Measurements from ENCODE around the gene ZCWPW1.
"Not testable (repeated sequence)": the region's sequence is repeated elsewhere in the genome, so short reads cannot be mapped to it uniquely, and the experiment has no call there.

ZCWPW1 gene

DNA sequence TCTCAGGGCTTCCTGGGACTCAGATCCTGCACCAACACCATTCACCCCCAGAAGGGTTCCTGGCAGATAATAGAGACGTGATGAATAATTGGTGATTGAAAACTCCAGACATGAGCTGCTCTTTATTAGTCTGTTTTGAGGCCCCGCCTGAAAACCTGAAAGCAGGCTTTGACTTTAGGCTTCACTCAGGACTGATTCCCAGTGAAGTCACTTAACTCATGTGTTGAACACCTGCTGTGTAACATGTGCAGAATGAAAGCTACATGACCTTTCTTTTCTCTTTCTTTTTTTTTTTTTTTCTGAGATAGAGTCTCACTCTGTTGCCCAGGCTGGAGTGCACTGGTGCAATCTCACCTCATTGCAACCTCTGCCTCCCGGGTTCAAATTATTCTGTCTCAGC lies 26.7 kb upstream of the ZCWPW1 start:
- no peak for DNase-seq

DNA sequence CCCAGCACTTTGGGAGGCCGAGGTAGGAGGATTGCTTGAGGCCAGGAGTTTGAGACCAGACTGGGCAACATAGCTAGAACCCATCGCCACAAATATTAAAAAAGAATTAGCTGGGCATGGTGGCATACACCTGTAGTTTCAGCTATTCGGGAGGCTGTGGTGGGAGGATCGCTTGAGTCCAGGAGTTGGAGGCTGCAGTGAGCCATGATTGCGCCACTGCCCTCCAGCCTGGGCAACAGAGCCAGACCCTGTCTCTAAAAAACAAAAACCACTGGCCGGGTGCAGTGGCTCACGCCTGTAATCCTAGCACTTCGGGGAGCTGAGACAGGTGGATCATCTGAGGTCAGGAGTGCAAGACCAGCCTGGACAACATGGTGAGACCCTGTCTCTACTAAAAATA lies 25.4 kb upstream of the ZCWPW1 start:
- DNase-seq = not testable (repeated sequence)

DNA sequence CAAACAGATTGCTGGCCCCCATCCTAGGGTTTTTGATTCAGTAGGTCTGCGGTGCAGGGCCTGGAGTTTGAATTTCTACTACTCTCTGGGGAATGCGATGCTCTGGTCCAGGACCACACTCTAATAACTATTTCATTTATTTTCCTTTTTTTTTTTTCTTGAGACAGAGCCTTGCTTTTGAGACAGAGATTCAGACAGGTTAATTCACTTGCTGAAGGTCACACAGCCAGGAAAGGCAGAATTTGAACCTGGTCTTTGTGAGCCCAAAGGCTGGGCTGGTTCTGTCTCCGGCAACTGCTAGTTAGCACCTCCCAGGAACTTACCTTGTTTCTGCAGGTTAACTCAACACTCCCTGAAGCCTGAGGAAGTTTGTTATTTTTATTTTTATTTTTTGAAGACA lies 24.0 kb upstream of the ZCWPW1 start:
- DNase-seq = no peak

DNA sequence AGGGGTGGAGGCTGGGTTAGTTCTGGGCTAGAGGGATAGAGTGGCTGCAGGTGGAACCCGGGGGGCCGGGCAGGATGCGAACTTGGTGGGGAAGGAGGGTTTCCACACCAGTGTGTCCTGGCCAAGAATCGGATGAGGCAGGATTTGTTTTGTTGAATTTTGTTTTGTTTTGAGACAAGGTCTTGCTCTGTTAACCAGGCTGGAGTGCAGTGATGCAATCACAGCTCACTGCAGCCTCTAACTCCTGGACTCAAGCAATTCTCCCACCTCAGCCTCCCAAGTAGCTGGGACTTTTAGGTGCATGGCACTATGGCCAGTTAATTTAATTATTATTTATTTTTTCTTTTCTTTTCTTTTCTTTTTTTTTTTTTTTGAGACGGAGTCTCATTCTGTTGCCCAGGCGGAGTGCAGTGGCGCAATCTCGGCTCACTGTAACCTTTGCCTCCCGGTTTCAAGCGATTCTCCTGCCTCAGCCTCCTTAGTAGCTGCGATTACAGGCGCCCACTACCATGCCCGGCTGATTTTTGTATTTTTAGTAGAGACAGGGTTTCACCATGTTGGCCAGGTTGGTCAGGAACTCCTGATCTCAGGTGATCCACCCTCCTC lies 20.8 kb upstream of the ZCWPW1 start:
- no peak for DNase-seq

DNA sequence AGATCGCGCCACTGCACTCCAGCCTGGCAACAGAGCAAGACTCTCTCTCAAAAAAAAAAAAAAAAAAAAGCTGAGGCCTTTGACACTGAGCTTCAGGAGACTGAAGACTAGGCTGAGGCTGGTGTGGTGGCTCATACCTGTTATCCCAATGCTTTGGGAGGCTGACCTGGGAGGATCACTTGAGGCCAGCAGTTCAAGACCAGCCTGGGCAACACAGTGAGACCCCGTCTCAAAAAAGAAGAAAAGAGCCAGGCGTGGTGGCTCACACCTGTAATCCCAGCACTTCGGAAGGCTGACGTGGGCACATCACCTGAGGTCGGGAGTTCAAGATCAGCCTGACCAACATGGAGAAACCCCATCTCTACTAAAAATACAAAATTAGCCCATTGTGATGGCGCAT lies 18.9 kb upstream of the ZCWPW1 start:
- DNase-seq = not testable (repeated sequence)

DNA sequence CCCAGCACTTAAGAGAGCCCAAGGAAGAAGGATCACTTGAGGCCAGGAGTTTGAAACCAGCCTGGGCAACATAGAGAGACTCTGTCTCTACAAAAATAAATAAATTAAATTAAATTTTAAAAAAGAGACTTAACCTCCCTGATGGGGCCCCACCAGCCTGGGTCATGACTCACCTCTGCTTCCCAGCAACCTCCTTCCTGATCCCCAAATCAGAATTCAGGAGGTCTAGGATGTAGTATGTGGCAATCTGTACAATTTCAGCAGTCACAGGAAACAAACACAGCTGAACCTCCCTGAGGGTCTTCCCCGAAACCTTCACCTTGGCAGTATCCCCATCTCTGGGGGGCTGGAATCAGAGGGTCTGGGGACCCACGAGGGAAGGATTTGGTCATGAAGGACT lies 17.5 kb upstream of the ZCWPW1 start:
- DNase-seq = no peak

DNA sequence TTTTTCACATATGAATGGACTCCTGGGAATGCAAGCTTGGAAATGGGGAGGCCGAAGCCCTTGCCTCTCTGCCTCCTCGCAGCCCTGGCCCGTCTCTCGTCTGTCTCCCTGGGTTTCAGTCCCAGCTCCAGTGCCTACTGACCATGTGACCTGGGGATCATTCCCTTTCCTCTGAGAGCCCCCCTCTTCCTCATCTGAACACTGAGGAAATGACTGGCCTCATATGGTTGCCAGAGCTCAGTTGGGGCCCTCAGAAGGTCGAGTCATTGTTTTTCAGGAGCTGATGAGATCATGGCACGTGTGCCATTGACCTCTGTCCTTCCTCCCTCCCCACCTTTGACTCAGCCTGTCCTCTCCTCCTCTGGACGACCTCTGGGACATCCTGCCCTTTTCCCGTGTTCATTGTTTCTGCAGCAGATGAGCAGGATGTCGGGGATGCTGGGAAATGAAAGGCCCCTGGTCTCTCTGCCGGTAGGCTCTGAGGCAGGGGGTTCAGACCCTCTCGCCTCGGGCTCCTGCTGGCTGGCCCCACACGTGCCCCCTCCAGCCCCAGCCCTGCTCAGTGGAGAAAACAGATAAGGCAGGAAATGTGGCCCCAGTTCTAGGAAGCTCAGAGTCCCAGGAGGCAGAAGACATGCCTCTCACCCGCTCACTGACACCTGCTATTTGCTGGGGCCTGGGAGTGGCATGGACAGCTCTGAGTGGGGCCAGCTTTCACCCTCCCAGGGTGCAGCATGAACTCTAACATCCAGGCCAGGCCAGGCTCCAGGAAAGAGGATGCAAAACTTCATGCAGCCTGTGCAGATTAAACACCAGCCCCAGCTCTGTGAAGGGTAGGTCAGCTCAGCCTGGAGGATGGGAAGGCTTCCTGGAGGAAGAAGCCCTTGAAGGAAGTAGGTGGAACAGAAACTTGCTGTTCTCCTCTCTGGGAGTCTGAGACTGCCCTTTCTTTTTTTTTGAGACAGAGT lies 16.1 kb upstream of the ZCWPW1 start:
- no peak for DNase-seq

DNA sequence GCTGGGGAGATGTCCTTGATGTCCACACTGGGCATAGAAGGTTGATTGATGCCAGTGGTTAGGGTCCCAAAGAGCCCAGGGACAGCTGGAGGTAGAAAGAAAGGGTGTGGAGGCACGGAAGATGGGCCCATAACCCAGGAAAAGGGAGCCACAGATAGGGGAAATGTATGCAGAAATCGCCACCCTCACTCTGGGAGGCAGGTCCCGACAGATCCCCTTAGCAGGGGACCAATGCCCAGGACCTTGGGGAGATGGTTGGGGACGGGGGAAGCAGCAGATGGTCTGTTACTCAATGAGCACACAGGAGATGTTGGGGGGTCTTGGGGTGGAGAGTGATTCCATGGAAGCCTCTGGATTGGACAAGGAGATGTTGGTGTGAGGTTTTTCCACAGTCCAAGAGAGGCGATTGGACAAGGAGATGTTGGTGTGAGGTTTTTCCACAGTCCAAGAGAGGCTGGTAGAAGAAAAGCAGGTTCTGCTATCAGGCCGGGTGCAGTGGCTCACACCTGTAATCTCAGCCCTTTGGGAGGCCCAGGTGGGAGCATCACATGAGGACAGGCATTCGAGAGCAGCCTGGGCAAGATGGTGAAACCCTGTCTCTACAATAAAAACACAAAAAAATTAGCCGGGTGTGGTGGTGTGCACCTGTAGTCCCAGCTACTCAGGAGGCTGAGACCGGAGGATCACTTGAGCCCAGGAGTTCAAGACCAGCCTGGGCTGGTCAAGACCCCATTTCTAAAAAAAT lies 14.8 kb upstream of the ZCWPW1 start:
- DNase-seq = no peak

DNA sequence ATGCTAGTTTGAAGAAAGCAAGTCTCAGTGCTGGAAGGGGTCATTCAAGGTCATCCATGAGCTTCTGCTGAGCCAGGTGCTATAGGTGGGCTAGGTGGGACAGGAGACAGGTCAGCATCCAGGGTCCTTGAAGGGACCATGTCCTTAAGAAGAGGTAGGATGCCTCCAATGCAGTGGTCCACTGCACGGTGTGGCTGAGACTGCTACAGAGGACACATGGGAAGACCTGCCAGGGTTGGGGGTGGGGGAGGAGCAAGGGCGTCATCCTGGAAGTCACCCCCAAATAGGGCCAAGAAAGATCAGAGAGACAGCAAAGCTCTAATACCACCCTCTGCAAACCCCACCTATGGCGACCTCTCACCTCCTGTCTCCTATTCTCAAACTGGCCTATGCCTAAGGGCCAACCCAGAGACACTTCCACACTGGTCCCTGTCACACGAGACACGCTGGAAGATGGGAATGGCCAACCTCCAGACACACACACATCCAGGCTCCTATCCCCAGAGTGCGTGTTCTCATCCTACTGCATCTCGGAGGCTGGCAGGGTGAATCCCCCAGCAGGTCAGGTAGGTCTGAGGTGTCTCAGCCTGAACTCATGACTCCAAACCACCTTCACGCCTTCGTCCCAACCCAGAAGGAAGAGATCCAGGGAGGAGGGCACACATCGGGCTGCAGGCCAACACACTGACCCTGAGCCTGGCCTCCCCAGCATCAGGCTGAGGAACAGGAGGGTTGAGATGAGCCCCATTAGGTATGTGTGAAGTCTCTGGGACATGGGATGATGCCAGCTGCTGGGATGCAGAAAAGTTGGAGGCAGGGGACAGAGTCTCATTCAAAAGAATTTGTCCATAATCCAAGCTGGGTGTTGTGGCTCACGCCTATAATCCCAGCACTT lies 13.4 kb upstream of the ZCWPW1 start:
- no peak for DNase-seq

DNA sequence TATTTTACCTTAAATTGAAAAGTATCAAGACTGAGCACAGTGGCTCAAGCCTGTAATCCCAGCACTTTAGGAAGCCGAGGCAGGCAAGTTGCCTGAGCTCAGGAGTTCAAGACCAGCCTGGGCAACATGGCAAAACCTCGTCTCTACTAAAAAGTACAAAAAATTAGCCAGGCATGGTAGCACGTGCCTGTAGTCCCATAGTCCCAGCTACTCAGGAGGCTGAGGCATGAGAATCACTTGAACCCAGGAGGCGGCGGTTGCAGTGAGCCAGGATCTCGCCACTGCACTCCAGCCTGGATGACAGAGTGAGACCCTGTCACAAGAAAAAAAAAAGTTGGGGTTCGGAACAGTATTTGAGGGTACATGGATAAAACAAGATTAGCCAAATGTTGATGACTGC lies 10.7 kb upstream of the ZCWPW1 start:
- DNase-seq = not testable (repeated sequence)

DNA sequence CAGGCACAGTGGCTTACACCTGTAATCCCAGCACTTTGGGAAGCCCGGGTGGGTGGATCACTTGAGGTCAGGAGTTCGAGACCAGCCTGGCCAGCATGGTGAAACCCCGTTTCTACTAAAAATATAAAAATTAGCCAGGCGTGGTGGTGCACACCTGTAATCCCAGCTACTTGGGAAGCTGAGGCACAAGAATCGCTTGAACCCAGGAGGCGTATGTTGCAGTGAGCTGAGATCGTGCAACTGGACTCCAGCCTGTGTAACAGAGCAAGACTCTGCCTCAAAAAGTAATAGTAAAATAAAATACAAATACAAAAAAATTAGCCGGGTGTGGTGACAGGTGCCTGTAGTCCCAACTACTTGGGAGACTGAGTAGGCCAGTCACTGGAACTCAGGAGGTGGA lies 10.2 kb upstream of the ZCWPW1 start:
- not testable (repeated sequence) for DNase-seq

DNA sequence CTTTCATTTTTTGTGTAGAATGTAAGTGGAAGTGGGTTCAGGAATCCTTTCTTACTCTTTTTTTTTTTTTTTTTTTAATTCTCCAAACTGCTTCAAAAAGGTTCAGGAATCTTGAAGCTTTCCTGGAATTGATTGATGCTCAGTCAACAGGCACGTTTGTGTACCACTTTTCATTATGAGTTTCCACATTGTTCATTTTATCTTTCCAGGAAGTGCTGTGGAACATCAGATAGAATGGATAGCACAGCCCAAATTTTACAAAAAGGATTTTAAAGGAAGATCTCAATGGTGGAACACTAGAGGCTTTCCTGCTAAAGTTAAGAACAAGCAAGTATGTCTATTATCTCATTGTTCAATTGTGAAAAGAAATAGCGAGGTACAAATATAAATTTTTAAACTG lies 9.7 kb upstream of the ZCWPW1 start:
- DNase-seq = no peak

DNA sequence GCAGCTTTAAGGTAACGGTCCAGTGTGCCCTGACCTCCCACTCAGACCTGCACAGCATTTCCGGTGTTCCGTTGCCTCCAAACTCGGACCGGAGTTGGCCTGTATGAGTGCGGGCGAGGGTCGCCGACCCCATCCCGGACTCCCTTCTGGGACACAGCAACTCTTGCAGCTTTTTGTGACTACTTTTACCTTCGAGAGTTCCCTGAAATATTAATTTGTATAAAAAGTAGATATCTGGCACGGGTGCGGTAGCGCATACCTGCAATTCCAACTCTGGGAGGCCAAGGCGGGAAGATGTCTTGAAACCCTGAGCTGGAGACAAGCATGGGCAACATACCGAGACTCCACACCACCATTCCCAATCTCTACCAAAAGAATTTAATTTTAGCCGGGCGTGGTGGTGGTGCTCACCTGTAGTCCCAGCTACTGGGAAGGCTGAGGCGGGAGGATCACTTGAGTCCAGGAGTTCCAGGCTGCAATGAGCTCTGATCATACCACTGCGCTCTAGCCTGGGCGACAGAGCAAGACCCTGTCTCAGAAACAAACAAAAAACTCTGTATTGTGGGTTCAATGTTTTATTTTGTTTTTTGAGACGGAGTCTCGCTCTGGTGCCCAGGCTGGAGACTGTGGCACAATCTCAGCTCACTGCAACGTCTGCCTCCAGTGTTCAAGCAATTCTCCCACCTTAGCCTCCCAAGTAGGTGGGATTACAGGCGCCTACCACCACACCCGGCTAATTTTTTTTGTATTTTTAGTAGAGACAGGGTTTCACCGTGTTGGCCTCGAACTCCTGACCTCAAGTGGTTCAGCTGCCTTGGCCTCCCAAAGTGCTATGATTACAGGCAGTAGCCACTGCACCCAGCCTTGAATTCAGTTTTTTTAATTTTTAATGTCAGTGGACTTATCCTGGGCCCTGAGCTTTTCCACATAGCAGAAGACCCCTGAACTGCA lies 8.9 kb upstream of the ZCWPW1 start:
- DNase-seq = no peak

DNA sequence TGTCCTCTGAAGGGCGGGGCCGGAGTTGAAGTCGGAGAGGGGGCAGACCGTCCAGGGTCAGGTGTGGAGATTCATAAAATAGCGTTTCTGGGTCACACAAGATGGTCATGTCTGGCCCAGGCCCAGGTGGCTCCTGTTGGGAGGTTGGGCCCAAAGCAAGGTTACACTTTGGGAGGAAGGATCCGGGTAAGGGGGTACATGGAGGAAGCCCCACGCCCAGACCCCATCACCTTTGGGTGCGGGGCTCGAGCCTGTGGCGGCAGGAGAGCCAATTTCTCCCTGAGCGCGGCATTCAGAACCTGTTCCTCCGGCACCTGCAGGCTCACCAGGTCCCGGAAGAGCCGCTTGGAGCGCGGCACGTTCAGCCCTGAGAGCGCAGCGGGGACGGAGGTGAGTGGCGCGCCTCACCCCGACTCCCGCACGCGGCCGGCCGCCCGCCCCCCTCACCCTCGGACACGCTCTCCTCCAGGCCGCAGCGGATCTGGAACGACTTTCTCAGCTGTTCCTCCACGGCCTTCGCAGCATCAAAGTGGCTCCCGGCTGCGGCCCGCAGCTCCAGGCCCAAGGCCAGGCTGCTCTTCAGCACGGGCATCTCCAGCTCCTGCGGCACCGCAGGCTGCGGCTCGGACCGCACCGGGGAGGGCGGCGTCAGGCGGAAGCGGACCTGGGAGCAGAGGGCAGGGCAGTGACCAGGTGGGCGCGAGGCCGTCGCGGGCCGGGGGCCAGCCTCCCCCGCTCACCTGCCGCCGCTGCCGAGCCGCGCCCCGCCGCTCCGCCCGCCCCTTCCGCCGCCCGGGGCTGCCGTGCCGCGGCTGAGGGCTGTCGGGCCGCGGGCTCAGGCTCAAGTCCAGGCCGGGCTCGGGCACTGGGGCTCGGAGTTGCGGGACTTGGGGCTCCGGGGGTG lies 7.2 kb upstream of the ZCWPW1 start:
- DNase-seq = no peak

DNA sequence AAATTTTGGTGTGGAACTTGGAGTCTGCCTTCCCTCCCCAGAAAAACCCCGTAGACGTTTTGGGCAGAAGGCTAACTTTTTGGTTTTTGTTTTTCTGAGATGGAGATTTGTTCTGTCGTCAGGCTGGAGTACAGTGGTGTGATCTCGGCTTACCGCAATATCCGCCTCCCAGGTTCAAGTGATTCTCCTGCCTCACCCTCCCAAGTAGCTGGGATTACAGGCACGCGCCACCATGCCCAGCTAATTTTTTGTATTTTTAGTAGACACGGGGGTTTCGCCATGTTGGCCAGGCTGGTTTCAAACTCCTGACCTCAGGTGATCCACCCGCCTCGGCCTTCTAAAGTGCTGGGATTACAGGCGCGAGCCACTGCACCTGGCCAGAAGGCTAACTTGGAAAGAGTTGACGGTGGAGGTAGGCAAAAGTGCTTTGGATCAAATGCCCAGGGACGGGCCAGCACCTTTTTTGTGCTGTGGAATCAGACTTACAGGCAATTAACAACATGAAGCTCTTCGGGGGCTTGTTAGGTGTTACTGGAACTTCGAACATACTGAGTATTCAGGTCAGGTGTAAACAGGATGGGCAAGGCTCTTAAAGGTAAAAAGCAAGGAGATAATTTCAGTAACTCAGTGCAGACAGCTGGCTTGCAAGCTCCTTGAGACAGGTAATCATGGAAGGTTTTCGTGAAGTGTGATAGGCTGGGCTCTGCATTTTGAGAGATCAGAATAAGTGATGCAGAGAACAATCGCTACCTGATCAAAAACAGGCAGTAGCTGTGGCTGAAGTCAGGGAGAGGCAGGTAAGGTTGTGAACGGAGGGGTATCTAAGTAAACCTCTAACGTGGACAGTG lies 6.0 kb upstream of the ZCWPW1 start:
- no peak for DNase-seq

DNA sequence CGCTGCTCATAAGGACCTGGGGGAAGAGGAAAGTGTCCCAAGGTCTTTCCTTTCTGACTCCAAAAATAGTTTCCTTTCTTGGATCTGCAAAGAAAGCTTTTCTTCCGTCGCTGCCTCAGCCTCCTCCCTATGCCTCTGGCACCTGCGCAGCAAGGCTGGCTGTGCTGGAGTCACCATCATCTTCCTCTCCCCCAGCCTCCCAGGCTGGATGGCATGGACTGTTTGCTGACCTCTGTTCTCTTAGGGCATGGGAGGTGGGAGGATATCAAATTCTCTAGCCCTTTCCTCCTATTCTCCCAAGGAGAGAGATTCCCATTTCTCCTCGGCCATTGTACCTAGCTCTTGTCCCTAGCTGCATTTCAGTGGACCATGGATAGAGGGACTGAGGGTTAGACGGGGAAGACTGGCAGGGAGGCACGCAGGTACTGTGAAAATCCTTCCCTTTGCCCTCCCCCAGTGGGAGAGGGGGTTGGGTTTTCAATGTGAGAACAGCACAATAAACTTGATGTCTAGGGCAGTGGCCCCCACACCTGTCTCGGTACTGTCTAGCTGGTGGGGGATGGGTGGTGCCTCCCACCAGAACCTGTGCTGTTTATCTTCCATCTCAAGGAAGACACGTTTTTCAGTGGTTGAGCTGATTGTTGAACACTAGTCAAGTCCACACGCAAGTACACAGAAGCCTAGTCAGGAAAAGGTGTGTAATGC lies 5.2 kb upstream of the ZCWPW1 start:
- DNase-seq = no peak

DNA sequence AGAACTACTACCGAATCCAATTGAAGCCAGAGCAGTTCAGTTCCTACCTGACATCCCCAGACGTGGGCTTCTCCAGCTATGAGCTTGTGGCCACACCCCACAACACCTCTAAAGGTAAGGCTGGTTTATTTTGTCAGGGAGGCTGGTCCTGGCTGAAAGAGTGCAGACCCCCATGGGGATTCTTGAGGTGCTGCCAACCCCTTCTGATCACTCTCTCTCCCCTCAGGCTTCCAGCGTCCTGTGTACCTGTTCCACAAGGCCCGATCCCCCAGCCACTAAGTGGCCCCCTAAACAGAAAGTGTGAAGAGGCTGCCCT lies 4.7 kb upstream of the ZCWPW1 start:
- no peak for DNase-seq

DNA sequence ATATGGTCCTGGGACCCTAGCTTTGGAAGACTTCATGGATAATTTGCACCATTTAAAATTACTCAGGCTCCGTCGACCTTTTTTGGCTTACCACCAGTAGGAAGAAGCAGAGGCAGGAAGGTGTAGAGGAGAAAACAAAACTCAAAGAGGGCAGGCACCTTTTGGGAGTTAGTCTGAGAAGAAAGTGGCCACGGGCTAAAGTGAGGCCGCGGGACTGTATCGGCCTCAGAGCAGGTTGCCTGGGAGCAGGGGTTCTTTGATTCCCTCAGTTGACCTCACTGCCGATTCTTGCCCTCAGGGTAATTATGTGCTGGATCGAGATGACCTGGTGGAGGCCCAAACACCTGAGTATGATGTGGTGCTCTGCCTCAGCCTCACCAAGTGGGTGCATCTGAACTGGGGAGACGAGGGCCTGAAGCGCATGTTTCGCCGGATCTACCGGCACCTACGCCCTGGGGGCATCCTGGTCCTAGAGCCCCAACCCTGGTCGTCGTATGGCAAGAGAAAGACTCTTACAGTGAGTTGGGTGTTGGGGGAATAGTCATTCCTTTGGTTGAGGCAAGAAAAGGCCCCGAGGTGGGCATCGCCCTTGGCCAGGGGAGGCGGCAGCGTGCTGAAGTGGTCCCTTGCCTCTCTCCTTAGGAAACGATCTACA lies 4.2 kb upstream of the ZCWPW1 start:
- DNase-seq = no peak

Data from NCI-H1048 (cell line).